GM12873 (cell line): ENCODE measurements around the gene KREMEN2.

Experiments used
- TF ChIP-seq, protein P1 (sequence below): IDR thresholded peaks from 2 replicates; pipeline ENCODE4 v1.5.1; 2012; ENCODE audit warnings: low read depth, mild to moderate bottlenecking, moderate library complexity, low read length, control low read depth; ENCODE audit not compliant: insufficient read depth; ENCODE audit errors: missing control alignments

KREMEN2 gene

GRCh38 chr16:2936436-2937011 is 27.6 kb upstream of the KREMEN2 start:
- TF ChIP-seq, protein P1, sequence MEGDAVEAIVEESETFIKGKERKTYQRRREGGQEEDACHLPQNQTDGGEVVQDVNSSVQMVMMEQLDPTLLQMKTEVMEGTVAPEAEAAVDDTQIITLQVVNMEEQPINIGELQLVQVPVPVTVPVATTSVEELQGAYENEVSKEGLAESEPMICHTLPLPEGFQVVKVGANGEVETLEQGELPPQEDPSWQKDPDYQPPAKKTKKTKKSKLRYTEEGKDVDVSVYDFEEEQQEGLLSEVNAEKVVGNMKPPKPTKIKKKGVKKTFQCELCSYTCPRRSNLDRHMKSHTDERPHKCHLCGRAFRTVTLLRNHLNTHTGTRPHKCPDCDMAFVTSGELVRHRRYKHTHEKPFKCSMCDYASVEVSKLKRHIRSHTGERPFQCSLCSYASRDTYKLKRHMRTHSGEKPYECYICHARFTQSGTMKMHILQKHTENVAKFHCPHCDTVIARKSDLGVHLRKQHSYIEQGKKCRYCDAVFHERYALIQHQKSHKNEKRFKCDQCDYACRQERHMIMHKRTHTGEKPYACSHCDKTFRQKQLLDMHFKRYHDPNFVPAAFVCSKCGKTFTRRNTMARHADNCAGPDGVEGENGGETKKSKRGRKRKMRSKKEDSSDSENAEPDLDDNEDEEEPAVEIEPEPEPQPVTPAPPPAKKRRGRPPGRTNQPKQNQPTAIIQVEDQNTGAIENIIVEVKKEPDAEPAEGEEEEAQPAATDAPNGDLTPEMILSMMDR, result no peak

DNA sequence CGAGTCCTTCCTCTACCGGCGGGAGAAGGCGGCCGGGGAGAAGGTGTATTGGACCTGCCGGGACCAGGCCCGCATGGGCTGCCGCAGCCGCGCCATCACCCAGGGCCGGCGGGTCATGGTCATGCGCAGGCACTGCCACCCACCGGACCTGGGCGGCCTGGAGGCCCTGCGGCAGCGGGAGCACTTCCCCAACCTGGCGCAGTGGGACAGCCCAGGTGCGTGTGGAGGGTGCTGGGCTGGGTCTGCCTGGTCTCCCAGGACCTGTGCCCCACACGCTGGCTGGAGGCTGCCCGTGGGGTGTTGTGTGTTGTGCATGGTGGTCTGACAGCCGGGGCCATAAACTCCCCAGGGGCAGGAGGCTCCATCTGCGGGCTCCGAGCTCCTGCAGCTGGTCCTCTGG is 26.9 kb upstream of the KREMEN2 start:
- TF ChIP-seq, protein P1, result no peak

DNA sequence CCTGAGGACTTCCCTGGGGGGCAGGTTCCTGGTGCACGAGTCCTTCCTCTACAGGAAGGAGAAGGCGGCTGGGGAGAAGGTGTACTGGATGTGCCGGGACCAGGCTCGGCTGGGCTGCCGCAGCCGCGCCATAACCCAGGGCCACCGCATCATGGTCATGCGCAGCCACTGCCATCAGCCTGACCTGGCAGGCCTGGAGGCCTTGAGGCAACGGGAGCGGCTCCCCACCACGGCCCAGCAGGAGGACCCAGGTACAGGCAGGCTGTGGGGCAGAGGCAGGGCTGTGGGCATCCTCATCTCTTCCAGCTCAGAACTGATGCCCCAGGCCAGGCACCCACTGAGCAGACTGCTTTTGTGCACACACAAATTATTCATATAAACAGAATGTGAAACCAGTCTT is 25.9 kb upstream of the KREMEN2 start:
- TF ChIP-seq, protein P1, result no peak

DNA sequence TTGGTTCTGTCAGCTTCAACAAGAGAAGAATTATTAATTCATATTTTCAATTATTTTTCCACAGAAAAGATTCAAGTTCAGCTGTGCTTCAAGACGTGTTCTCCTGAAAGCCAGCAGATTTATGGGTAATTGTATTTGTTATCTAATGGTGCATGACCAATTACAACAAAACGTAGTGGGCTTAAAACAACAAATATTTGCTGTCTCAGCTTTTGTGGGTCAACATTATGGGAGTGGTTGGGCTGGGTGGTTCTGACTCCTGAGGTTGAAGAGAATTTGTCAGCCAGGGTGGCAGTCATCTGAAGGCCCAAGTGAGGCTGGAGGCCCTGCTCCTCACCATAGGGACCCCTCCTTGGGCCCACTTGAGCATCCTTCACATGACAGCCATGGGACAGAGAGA is 24.1 kb upstream of the KREMEN2 start:
- TF ChIP-seq, protein P1, result no peak

DNA sequence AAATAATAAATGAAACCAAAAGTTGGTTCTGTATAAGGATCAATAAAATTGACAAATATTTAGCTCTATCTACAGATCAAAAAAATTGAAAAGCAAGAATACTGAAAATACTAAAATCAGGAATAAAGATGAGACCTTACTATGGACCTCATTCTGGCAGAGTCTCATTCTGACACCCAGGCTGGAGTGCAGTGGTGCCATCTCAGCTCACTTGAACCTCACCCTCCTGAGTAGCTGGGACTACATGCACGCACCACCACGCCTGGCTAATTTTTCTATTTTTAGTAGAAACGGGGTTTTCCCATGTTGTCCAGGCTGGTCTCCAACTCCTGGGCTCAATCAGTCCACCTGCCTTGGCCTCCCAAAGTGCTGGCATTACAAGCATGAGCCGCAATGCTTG is 22.0 kb upstream of the KREMEN2 start:
- TF ChIP-seq, protein P1, result no peak

GRCh38 chr16:2946649-2947048 is 17.4 kb upstream of the KREMEN2 start:
- TF ChIP-seq, protein P1, result no peak

- TF ChIP-seq, protein P1, result no peak
These were observed 15.0 kb upstream of the KREMEN2 start for GRCh38 chr16:2948807-2949704.
